WTC11 (cell line): ENCODE data around the gene COPS4.

Experiments
- CREB1 ChIP-seq: sonication (generic); formaldehyde crosslinking; IDR thresholded peaks from 2 replicates; pipeline ENCODE4 v1.8.0; 2023; ENCODE audit warnings: mild to moderate bottlenecking, missing genetic modification reagents
- CREM ChIP-seq: sonication (generic); formaldehyde crosslinking; IDR thresholded peaks from 2 replicates; pipeline ENCODE4 v1.8.1; 2022; ENCODE audit warnings: mild to moderate bottlenecking, missing genetic modification reagents, moderate library complexity
- FOXK1 ChIP-seq: sonication (generic); formaldehyde crosslinking; IDR thresholded peaks from 2 replicates; pipeline ENCODE4 v1.8.0; 2022; ENCODE audit warnings: mild to moderate bottlenecking, moderate library complexity, missing genetic modification reagents
- PRRX2 ChIP-seq: fragments of 250-450 bp; sonication (Bioruptor Pico); IDR thresholded peaks from 2 replicates; pipeline ENCODE4 v1.8.0; 2021; ENCODE audit warnings: mild to moderate bottlenecking
- ZNF232 ChIP-seq: sonication (generic); formaldehyde crosslinking; IDR thresholded peaks from 2 replicates; pipeline ENCODE4 v1.8.0; 2022; ENCODE audit warnings: mild to moderate bottlenecking, missing genetic modification reagents
- TF ChIP-seq, protein P1 (sequence below): fragments of 200-600 bp; IDR thresholded peaks from 2 replicates; pipeline ENCODE4 v1.8.0; 2022; ENCODE audit warnings: antibody characterized with exemption
- TF ChIP-seq, protein P2 (sequence below): fragments of 250-450 bp; sonication (Bioruptor Pico); IDR thresholded peaks from 2 replicates; pipeline ENCODE4 v1.9.0; 2021; ENCODE audit warnings: moderate library complexity, mild to moderate bottlenecking, inconsistent platforms, borderline replicate concordance
- TF ChIP-seq, protein P3 (sequence below): sonication (generic); formaldehyde crosslinking; IDR thresholded peaks from 2 replicates; pipeline ENCODE4 v1.8.1; 2023; ENCODE audit warnings: mild to moderate bottlenecking, missing genetic modification reagents
- TF ChIP-seq, protein P4 (sequence below): sonication (generic); formaldehyde crosslinking; IDR thresholded peaks from 2 replicates; pipeline ENCODE4 v1.8.0; 2023; ENCODE audit warnings: missing genetic modification reagents
- TF ChIP-seq, protein P5 (sequence below): sonication (generic); formaldehyde crosslinking; IDR thresholded peaks from 2 replicates; pipeline ENCODE4 v1.8.0; 2022; ENCODE audit warnings: mild to moderate bottlenecking, missing genetic modification reagents

DNA sequence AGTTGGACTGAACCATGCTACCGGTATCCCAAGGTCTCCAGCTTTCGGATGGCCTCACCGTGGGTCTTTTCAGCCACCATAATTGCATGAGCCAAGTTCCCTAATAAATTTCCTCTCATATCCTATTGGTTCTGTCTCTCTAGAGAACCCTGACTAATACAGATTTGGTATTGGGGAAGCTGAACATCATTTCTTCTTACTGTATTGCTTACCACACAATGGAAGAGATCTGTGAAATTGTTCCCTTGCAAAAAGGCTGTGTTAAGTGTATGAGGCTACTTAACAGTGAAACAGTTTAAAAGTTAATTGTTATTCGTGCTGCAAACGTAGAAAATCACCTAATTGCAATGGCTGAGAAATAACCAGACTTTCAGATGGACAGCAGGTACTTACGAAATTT is 45.6 kb downstream of the COPS4 start:
- TF ChIP-seq FOXK1 (CRISPR knock-in tag) (no peak), CREM (CRISPR knock-in tag) (no peak), PRRX2 (no peak), CREB1 (CRISPR knock-in tag) (no peak), ZNF232 (no peak)
- TF ChIP-seq, protein P1, sequence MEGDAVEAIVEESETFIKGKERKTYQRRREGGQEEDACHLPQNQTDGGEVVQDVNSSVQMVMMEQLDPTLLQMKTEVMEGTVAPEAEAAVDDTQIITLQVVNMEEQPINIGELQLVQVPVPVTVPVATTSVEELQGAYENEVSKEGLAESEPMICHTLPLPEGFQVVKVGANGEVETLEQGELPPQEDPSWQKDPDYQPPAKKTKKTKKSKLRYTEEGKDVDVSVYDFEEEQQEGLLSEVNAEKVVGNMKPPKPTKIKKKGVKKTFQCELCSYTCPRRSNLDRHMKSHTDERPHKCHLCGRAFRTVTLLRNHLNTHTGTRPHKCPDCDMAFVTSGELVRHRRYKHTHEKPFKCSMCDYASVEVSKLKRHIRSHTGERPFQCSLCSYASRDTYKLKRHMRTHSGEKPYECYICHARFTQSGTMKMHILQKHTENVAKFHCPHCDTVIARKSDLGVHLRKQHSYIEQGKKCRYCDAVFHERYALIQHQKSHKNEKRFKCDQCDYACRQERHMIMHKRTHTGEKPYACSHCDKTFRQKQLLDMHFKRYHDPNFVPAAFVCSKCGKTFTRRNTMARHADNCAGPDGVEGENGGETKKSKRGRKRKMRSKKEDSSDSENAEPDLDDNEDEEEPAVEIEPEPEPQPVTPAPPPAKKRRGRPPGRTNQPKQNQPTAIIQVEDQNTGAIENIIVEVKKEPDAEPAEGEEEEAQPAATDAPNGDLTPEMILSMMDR, result no peak
- TF ChIP-seq, protein P2, sequence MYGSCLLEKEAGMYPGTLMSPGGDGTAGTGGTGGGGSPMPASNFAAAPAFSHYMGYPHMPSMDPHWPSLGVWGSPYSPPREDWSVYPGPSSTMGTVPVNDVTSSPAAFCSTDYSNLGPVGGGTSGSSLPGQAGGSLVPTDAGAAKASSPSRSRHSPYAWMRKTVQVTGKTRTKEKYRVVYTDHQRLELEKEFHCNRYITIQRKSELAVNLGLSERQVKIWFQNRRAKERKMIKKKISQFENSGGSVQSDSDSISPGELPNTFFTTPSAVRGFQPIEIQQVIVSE (CRISPR knock-in tag), result no peak
- TF ChIP-seq, protein P3, sequence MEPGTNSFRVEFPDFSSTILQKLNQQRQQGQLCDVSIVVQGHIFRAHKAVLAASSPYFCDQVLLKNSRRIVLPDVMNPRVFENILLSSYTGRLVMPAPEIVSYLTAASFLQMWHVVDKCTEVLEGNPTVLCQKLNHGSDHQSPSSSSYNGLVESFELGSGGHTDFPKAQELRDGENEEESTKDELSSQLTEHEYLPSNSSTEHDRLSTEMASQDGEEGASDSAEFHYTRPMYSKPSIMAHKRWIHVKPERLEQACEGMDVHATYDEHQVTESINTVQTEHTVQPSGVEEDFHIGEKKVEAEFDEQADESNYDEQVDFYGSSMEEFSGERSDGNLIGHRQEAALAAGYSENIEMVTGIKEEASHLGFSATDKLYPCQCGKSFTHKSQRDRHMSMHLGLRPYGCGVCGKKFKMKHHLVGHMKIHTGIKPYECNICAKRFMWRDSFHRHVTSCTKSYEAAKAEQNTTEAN (CRISPR knock-in tag), result no peak
- TF ChIP-seq, protein P4, sequence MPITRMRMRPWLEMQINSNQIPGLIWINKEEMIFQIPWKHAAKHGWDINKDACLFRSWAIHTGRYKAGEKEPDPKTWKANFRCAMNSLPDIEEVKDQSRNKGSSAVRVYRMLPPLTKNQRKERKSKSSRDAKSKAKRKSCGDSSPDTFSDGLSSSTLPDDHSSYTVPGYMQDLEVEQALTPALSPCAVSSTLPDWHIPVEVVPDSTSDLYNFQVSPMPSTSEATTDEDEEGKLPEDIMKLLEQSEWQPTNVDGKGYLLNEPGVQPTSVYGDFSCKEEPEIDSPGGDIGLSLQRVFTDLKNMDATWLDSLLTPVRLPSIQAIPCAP (CRISPR knock-in tag), result no peak
- TF ChIP-seq, protein P5, sequence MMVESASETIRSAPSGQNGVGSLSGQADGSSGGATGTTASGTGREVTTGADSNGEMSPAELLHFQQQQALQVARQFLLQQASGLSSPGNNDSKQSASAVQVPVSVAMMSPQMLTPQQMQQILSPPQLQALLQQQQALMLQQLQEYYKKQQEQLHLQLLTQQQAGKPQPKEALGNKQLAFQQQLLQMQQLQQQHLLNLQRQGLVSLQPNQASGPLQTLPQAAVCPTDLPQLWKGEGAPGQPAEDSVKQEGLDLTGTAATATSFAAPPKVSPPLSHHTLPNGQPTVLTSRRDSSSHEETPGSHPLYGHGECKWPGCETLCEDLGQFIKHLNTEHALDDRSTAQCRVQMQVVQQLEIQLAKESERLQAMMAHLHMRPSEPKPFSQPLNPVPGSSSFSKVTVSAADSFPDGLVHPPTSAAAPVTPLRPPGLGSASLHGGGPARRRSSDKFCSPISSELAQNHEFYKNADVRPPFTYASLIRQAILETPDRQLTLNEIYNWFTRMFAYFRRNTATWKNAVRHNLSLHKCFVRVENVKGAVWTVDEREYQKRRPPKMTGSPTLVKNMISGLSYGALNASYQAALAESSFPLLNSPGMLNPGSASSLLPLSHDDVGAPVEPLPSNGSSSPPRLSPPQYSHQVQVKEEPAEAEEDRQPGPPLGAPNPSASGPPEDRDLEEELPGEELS, result no peak
